Neural cell (in vitro differentiated cells): ENCODE data around the gene AGFG2.

Source experiments
- CTCF ChIP-seq: fragments of 450-650 bp; IDR thresholded peaks from 2 replicates; pipeline ENCODE4 v1.5.1; 2014; ENCODE audit warnings: antibody characterized with exemption, mild to moderate bottlenecking, moderate library complexity; ENCODE audit not compliant: poor library complexity, severe bottlenecking
- EP300 ChIP-seq: fragments of 450-650 bp; conservative IDR thresholded peaks from 2 replicates; pipeline ENCODE4 v1.6.1; 2014; ENCODE audit warnings: antibody characterized with exemption, mild to moderate bottlenecking, moderate library complexity; ENCODE audit not compliant: poor library complexity, severe bottlenecking

- no peak for TF ChIP-seq EP300
- no peak for TF ChIP-seq CTCF
Observed at GRCh38 chr7:100509231-100509630, 29.8 kb upstream of the AGFG2 start.
